Neural cell (in vitro differentiated cells): ENCODE data around the gene RPS6KA2. TPM values are rescaled to one million over a fixed set of nuclear protein-coding genes. Genes with fewer than 3 reads are reported as not detected.

Experiments used
- H2AFZ ChIP-seq: fragments of 200-600, 300-800 bp; sonication (generic), shearing (Covaris generic); 2 replicates; pipeline ENCODE4 v1.6.0; 2014; ENCODE audit warnings: low read depth, mild to moderate bottlenecking, antibody characterized with exemption, low read length, moderate library complexity
- H3F3A ChIP-seq: fragments of 200-600 bp; shearing (Covaris generic); 2 replicates; pipeline ENCODE4 v1.6.1; 2016; ENCODE audit warnings: mild to moderate bottlenecking, moderate library complexity, mixed read lengths, antibody characterized with exemption, low read length; ENCODE audit not compliant: insufficient read depth, poor library complexity, severe bottlenecking
- H3K27ac ChIP-seq: fragments of 200-600, 300-800 bp; sonication (generic), shearing (Covaris generic); 2 replicates; pipeline ENCODE4 v1.5.1; 2014; ENCODE audit warnings: mild to moderate bottlenecking, low read length, moderate library complexity
- H3K27me3 ChIP-seq: fragments of 300-800, 200-600 bp; sonication (generic), shearing (Covaris generic); 2 replicates; pipeline ENCODE4 v1.6.0; 2014; ENCODE audit warnings: mild to moderate bottlenecking, low read depth, low read length, moderate library complexity; ENCODE audit not compliant: insufficient read depth
- H3K36me3 ChIP-seq: fragments of 300-800, 200-600 bp; sonication (generic), shearing (Covaris generic); 2 replicates; pipeline ENCODE4 v1.5.1; 2014; ENCODE audit warnings: mild to moderate bottlenecking, antibody characterized with exemption, low read length, moderate library complexity; ENCODE audit not compliant: insufficient read depth
- H3K4me2 ChIP-seq: fragments of 300-800, 200-600 bp; sonication (generic), shearing (Covaris generic); 2 replicates; pipeline ENCODE4 v1.6.0; 2014; ENCODE audit warnings: mild to moderate bottlenecking, low read length
- H3K4me3 ChIP-seq: fragments of 300-800, 200-600 bp; sonication (generic), shearing (Covaris generic); 2 replicates; pipeline ENCODE4 v1.5.1; 2014; ENCODE audit warnings: mild to moderate bottlenecking, low read length, moderate library complexity
- H3K79me2 ChIP-seq: fragments of 200-600 bp; shearing (Covaris generic); replicated peaks from 2 replicates; pipeline ENCODE4 v1.6.0; 2014; ENCODE audit warnings: mild to moderate bottlenecking, low read length, moderate library complexity; ENCODE audit not compliant: insufficient read depth
- H3K9ac ChIP-seq: fragments of 300-800, 200-600 bp; sonication (generic), shearing (Covaris generic); 2 replicates; pipeline ENCODE4 v1.6.1; 2016; ENCODE audit warnings: mild to moderate bottlenecking, low read length, mixed read lengths
- H3K9me2 ChIP-seq: fragments of 200-600 bp; shearing (Covaris generic); 2 replicates; pipeline ENCODE4 v1.6.1; 2016; ENCODE audit warnings: mild to moderate bottlenecking, low read length, mixed read lengths; ENCODE audit not compliant: insufficient read depth
- H3K9me3 ChIP-seq: fragments of 200-600, 300-800 bp; sonication (generic), shearing (Covaris generic); 2 replicates; pipeline ENCODE4 v1.6.1; 2016; ENCODE audit warnings: mild to moderate bottlenecking, mixed run types, low read length, moderate library complexity, mixed read lengths
- H4K20me1 ChIP-seq: fragments of 200-600 bp; shearing (Covaris generic); 2 replicates; pipeline ENCODE4 v1.6.1; 2016; ENCODE audit warnings: mild to moderate bottlenecking, mixed run types; ENCODE audit not compliant: insufficient read depth
- CTCF ChIP-seq: fragments of 450-650 bp; IDR thresholded peaks from 2 replicates; pipeline ENCODE4 v1.5.1; 2014; ENCODE audit warnings: antibody characterized with exemption, mild to moderate bottlenecking, moderate library complexity; ENCODE audit not compliant: poor library complexity, severe bottlenecking
- EP300 ChIP-seq: fragments of 450-650 bp; conservative IDR thresholded peaks from 2 replicates; pipeline ENCODE4 v1.6.1; 2014; ENCODE audit warnings: antibody characterized with exemption, mild to moderate bottlenecking, moderate library complexity; ENCODE audit not compliant: poor library complexity, severe bottlenecking
- EZH2 ChIP-seq: fragments of 200-600, 300-800 bp; shearing (Covaris generic), sonication (generic); IDR thresholded peaks from 2 replicates; pipeline ENCODE4 v1.6.1; 2014; ENCODE audit warnings: antibody characterized with exemption, low read length, borderline replicate concordance, mild to moderate bottlenecking; ENCODE audit not compliant: insufficient read depth, poor library complexity, severe bottlenecking
- MXI1 ChIP-seq: fragments of 450-650 bp; conservative IDR thresholded peaks from 2 replicates; pipeline ENCODE4 v1.6.1; 2014; ENCODE audit warnings: antibody characterized with exemption, mild to moderate bottlenecking; ENCODE audit not compliant: poor library complexity, severe bottlenecking
- POLR2AphosphoS5 ChIP-seq: IDR thresholded peaks from 2 replicates; pipeline ENCODE4 v1.6.1; 2012
- RAD21 ChIP-seq: fragments of 450-650 bp; conservative IDR thresholded peaks from 2 replicates; pipeline ENCODE4 v1.6.1; 2014; ENCODE audit warnings: antibody characterized with exemption, mild to moderate bottlenecking, moderate library complexity
- REST ChIP-seq: IDR thresholded peaks from 2 replicates; pipeline ENCODE4 v1.6.1; 2012; ENCODE audit warnings: borderline replicate concordance
- SMC3 ChIP-seq: fragments of 450-650 bp; conservative IDR thresholded peaks from 2 replicates; pipeline ENCODE4 v1.6.1; 2014; ENCODE audit warnings: antibody characterized with exemption, mild to moderate bottlenecking, moderate library complexity; ENCODE audit not compliant: poor library complexity
- TAF1 ChIP-seq: IDR thresholded peaks from 2 replicates; pipeline ENCODE4 v1.6.1; 2012; ENCODE audit warnings: low read depth
- polyA plus RNA-seq: library from polyadenylated mRNA; depleted of rRNA; stranded (reverse); fragments of >200 nt; gene quantifications from 2 replicates; pipeline ENCODE4 v1.2.3, GENCODE V29; 2014

Gene RPS6KA2
- polyA plus RNA-seq, 1 donor from 2014 or later = 34.3 TPM

GRCh38 chr6:166543603-166544295 is 83.3 kb downstream of the RPS6KA2 start:
- H3K4me3 ChIP-seq = no peak overlapping the region
- no peaks in the 10 kb centered on the region for H3K27me3 ChIP-seq
- H4K20me1 ChIP-seq = no peaks in the 10 kb centered on the region
- no peak for TF ChIP-seq POLR2AphosphoS5
- no peak for TF ChIP-seq TAF1
- no peak for TF ChIP-seq EP300
- TF ChIP-seq CTCF = no peak
- no peak for TF ChIP-seq RAD21
- no peak for TF ChIP-seq EZH2
- no peak for TF ChIP-seq REST
- no peak for TF ChIP-seq MXI1
- H3K27ac ChIP-seq = no peak overlapping the region
- H3K9me3 ChIP-seq = no peaks in the 10 kb centered on the region
- no peak overlapping the region for H3K4me2 ChIP-seq
- H3K36me3 ChIP-seq = no peaks in the 10 kb centered on the region
- peaks cover 2% of the 10 kb centered on the region for H3K79me2 ChIP-seq
- H2AFZ ChIP-seq = no peak overlapping the region
- no peaks in the 10 kb centered on the region for H3F3A ChIP-seq
- H3K9ac ChIP-seq = no peak overlapping the region
- H3K9me2 ChIP-seq = no peaks in the 10 kb centered on the region

GRCh38 chr6:166542580-166542912 is 84.5 kb downstream of the RPS6KA2 start:
- Histone ChIP-seq H3K9me3 (no peaks in the 10 kb centered on the region), H2AFZ (no peak overlapping the region), H3K79me2 (peaks cover 2% of the 10 kb centered on the region), H3F3A (no peaks in the 10 kb centered on the region), H3K27ac (no peak overlapping the region), H3K4me3 (no peak overlapping the region), H3K9me2 (no peaks in the 10 kb centered on the region), H3K36me3 (no peaks in the 10 kb centered on the region), H3K4me2 (no peak overlapping the region), H3K27me3 (no peaks in the 10 kb centered on the region), H3K9ac (no peak overlapping the region), H4K20me1 (no peaks in the 10 kb centered on the region)
- no peak for TF ChIP-seq EP300
- TF ChIP-seq POLR2AphosphoS5 = no peak
- no peak for TF ChIP-seq RAD21
- TF ChIP-seq CTCF = no peak
- TF ChIP-seq MXI1 = no peak
- no peak for TF ChIP-seq TAF1
- TF ChIP-seq SMC3 = no peak
